Hypothalamus (tissue), 51 donors: ENCODE results near the gene NHSL2.
A peak's percentile ranks its signal among the peaks of the same experiment; 100 is the strongest.

Experiments
- DNase-seq, 51 donors: peaks; one replicate each; lab custom pipeline; 2025; lab: John Stamatoyannopoulos, UW

Gene NHSL2

DNA sequence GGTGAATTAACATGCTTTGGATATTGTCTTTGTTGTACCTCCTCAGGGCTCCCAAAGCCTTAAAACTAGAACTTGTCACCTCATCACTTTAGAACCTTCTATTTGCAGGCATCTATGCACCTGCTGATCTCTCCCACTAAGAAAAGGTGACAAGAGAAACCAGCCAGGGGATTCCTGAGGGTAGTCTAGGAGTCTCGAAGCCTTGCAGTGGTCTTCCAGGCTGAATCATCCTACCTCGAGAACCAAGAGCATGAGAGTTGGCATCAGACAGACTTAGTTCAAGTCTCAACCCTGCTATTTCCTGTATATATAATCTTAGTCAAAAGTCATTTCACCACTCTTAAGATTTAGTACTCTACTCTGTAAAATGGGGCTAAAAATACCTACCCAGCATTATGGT lies 191.5 kb downstream of the NHSL2 start:
- no peak for DNase-seq

DNA sequence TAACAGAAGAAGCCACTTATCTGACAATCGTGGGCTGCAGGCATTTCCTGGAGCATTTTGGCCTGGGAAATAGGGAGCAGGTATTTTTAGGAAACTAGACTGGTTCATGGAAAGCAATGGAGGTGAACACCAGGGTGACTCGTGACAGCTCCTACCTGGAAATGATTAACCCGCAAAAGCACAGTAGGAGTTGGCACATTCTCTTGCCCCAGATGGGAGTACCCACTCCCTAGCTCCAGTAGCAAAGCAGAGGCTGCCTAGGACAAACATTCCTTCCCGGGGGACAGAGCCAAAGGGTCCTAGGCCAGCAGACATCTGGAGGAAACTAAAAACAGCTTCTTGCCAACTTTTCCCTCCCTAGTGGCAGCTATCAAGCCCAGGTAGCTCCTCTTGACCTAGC lies 192.1 kb downstream of the NHSL2 start:
- DNase-seq = no peak

DNA sequence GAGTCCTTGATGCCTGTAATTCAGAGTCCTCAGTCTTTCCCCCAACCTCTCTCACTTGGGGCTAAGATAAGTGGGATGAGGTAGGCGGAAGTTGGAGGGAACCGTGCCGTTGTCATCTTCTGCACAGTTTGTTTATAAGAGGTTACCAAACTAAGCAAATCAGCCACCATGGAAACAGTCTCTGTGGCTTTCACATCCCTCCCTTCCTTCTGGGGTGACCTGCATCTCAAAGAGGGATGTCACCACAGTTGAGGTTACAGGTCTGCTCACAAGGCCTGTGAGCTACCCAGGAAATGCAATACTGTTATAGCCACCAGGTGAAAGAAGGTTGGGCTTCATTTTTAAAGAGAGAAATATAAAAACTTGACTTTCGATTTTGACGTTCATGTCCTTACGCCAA lies 194.8 kb downstream of the NHSL2 start:
- no peak for DNase-seq

DNA sequence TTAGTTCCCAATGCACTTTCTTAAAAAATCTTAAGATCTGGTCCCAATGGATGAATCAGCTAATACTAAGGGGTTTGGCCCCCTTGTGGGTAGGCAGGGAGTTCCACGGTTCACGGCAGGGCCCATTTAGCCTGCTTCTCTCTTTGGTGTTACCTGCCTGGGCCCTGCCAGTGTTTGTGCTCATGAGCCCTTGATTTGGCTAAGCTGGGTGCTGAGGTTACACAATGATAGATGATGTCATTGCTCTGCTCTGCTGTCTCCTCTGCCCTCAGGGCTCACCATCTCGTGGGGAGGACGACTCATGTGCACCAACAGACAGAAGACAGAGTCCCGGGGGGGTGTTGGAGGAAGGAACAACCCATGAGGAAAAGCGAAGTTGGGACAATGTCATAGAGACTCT lies 196.7 kb downstream of the NHSL2 start:
- no peak for DNase-seq

DNA sequence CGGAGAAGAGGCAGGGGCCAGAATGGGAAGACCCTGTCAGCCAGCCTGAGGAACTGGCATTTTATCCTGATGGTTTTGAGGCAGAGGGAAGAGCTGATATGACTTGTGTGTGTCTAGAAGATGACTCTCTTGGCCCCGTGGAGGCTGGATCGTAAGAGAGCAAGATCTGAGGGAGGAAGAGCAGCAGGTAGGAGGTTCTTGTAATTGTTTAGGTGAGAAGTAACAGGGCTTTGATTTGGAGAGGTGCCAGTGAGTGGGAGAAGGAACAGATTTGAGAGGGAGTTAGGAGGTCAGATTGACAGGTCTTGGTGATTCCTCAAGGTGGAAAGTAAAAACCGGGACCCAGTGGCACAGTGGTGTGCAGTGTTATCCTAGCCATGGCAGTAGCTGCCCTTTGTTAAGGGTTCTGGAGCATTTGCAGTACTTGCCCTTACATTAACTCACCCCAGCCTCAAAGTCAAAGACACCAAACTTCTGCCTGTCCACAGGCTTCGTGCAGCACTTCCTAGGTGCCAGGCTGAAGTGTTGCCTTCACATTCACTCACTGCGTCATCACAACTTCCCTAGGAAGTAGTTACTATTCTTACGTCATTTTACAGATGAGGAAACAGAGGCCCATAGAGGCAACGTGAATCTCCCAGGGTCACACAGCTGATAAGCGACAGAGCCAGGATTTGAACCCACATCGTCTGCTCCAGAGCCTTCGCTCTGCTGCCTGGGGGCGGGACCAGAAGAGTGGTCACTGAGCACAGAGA lies 197.4 kb downstream of the NHSL2 start:
- peak in 1 of 51 donors; percentile 25 for DNase-seq

DNA sequence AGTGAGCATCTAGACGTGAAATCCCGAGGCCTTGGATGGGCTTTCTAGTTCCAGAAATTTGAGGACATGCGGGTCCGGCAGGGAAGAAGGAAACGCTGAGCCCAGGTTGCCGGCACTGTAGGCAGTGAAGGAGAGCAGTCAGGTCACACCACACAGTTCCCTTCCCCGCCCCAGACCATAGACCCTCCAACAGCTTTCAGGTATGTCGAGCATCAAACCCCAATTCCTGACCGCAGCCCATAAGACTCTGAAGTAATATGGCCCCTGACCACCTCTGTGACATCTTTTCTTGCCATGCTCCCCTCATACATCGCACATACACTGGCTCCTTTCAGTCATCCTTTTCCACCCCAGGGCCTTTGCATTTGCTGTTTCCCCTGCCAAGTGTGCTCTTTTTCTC lies 198.0 kb downstream of the NHSL2 start:
- no peak for DNase-seq

DNA sequence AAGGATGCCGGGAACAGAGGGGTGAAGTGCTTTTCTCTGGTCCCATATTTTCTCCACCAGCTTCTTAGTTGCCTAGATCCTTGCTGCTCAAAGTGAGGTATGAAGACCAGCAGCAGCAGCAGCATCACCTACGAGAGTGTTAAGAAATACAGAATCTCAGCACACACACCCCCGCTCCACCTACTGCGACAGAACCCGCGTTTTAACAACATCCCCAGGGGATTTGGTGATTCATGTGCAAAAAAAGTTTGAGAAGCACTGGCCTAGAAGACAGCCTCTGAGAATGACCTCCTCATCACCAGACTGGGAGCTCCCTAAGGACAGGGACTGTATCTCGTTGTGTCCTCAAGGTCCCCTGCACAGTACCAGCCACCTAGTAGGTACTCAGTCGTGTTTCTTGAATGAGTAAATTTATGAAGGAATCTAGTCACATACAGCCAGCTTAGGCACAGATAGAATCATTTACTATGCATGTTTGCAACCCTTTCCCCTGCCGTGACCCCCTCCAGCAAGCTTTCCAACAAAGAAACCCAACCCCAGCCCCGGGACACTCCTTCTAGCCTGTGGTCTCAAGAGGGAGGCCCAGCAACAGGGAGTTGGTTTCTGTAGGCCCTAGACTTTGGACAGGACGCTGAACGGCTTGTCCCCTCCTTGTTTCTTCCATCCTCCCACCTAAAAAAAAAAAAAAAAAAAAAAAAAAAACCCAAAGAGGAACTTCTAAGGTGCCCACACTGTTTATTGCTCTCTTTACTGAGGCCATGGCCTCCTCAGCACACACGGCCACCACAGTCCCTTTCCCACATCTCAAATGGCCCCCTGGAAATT lies 199.6 kb downstream of the NHSL2 start:
- DNase-seq = peak in 1 of 51 donors; percentile 16

DNA sequence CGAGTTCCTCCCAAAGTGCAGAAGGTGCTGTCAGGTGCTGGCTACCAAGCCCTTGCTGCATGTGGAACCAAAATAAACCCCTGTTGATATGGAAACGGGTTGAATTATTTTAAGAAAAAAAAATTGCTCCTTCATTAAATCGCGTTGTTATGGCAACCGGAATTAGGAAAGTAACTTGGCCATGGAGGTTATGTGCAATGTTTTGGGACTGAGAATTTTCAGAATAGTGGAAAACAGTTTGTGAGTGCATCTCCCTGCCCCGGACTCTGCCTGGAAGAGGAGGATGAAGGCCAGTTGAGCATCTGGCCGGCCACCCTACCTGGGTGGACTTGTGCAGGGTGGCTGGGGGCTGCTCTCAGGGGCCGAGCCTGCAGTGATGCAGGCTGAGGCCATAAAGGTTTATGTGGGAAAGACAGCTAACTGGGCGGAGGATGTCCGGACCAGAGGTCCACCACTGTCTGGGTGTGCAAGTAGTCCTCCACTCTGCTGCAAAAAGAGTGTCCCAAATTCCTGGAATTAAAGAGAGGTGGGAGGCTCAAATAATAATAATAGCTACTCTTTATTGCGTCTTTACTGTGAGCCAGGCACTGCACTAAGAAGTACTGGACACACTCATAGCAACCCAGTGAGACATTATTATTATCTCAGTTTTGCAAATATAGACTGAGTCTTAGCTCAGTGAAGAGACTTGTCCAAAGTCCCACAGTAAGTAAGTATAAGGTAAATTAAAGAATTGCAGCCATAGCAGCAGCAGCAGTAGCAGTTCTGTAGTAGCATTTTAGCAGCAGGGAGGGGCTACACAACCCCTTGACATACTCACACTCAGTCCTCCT lies 200.4 kb downstream of the NHSL2 start:
- peak in 1 of 51 donors; percentile 0 for DNase-seq

DNA sequence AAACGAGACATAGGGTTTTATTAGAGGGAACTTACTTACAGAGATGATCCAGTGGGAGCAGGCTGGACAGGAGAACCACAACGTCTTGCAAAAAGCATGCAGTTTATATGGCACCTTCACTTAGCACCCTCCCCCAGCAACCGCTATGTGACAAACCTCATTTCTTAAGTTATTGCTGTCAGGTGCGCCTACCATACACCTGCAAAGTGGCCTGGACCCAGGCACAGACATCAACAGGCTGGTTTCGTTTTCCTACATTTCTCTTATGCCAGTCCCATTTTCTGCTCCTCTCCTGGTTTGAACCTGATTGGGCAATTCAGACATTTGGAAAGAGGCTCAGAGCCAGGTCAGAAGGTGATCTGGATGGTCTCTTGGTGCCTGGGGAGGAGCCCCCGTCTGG lies 202.8 kb downstream of the NHSL2 start:
- DNase-seq = no peak

DNA sequence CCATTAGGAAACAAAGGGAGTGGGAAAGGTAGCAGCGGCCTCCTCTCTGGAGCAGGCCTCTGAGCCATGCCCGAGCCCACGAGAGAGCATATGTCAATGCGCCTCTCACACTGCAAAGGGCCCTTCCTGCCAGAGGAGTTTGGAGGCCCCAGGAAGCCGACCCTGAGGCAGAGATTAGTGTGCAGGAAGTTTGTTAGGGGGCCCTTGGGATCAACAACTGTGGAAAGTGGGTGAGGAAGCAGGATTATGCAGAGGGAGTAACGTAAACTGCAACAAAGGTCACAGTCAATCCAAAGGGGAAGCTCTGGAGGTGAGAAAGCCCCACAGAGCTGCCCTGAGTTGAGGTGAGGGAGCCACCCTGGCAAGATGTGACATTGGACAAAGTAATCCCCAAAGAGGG lies 203.7 kb downstream of the NHSL2 start:
- DNase-seq = no peak

DNA sequence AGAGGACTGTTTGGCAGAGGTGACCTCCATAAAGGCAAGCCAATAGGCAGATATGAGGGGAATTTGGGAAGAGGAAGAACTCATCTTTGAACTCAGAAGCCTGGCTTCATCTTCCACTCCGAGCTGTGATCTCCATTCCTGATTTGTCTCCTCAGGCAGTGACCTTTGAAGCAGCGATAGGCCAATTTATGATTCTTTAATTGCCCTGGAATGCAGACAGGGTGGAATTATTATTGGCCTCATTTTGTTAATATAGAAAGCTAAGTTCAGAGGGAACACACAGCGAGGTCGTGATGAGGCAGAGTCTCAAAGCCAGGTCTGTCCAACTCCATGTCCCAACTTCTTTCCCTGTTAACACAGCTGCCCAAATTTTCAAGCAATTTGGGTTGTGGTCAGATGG lies 204.2 kb downstream of the NHSL2 start:
- DNase-seq = no peak

DNA sequence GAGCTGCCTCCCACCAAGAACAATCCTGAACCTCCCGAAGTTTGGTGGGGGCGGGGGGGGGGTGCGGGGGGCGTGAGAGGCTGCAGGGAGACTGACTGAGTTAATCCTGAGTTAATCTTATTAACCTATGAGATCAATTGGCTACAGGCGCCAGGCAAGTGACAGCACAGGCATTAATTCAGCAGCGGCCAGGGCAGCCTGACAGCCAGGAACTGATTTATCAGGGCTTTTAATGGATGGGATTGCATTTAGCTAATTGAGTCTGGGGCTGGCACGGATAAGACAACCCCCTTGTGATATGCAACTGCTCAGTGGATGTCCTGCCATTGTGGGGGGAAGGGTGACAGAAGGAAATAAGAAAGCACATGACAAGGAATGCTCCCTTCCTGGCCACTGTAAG lies 204.7 kb downstream of the NHSL2 start:
- no peak for DNase-seq

DNA sequence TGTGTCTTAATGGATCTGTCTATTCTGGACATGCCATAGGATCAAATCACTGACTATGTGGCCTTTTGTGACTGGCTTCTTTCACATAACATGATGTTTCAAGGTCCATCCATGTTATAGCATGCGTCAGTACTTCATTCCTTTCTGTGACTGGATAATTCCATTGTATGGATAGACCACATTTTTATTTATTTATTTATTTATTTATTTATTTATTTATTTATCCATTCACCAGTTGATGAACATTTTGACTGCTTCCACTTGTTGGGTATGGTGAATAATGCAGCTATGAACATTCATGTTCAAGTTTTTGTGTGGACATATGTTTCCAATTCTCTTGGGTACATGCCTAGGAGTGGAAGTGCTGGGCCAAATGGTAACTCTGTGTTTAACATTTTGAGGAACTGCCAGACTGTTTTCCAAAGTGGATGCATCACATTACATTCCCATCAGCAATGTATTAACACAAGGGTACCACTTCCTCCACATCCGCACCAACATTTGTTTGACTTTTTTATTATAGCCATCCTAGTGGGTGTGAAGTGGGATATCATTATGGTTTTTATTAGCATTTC lies 207.1 kb downstream of the NHSL2 start:
- DNase-seq = no peak

DNA sequence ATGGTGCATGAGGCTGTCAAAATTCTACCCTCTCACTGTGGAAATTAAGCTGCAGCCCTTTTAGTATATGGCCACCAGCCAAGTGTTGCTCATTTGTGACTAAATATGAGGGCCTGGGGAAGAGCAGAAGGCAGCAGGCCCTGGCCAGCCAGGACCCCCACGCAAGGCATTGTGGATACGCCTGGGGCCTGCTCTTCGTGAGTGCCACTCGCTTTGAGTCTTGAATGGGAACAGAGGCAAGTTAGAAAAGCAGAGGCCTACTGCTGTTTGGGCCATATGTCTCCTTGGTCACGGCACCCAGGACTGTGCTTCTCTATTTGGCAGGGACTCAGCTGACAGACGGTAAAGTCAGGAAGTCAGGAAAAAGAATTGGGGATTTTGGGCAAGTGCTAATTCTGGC lies 210.2 kb downstream of the NHSL2 start:
- no peak for DNase-seq

DNA sequence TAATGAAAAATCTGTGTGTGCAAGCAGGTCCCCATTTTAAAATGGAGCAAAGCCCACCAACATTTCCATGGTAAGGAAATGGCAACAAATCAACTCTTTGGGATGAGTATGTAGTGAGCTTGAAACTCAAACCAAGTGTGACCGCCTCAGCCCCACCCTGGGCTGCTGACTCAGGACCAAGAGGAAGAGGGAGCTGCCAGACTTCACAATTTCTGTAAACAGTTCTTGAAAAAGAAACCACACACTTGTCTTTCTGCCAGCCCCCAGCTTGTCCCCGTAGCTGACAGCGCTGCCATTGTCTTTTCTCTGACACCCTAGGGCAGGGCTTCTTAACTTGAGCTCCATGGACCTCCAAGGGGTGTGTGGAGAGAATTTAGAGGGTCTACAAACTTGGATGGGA lies 210.7 kb downstream of the NHSL2 start:
- DNase-seq = peak in 15 of 51 donors; percentile 1 to 29 (median 4)

DNA sequence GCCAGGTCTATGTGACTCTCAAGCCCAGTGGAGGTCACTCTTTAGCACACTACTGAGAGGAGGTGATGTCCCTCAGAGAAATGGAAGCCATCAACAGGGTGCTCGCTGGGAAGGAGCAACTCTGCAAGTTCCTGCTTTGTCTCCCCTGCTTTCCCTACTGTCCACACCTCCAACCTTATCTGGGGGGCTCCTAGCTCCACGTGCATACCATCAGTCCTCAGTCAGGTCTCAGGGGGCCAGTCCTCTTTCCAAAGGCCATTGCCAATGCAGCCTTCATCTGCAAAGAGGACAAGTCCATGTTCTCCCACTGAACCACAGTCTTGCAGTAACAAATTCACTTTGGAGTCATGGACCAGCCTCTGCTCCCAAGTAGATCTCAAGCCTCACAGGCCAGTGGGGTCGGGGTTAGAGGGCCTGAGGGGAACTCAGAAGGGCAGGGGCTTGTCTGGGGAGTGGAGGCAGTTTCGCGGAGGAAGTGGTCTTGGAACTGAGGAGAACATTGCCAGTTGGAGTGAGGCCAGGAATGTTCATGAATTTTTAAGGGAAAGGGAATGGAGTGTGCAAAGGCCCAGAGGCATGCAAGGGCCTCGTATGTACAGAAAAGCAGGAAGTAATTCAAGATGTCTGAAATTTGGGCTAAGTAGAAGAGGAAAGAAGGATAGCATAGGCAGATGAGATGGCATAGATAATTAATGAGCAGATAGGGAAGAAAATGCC lies 212.1 kb downstream of the NHSL2 start:
- no peak for DNase-seq

DNA sequence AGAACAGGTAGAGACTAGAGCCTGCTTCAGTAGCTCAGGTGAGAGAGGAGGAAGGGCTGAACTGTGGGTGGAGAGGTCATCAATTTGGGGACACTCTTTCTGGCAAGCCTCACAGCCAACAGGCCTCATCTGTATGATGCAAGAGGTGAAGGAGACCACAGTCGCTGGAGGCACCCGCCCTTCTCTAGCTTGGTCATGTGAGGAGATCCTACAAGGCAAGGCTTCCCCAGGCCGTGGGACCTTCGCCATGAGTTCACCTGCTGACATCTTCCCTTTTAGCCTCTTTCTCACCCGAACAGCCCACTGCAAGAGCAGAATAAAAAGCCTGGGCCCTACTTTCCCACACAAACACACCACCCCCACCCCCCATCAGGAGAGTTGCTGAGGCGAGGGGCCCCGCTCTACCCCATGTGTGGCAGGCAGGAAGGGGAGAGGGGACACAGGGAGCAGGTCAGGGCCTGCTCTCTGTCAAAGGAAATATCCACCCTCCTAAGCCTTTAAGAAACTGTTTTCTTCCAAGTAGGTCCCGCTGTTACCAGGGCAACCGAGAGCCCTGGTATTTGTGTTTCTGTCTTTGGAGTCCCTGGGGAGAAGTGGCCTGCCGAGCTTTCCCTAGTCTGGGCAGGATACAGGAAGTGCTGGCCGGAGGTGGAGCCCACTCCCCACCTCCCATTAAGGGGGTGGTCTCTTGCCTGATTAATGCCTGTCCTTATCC lies 213.0 kb downstream of the NHSL2 start:
- peak in 10 of 51 donors; percentile 0 to 18 (median 2) for DNase-seq

DNA sequence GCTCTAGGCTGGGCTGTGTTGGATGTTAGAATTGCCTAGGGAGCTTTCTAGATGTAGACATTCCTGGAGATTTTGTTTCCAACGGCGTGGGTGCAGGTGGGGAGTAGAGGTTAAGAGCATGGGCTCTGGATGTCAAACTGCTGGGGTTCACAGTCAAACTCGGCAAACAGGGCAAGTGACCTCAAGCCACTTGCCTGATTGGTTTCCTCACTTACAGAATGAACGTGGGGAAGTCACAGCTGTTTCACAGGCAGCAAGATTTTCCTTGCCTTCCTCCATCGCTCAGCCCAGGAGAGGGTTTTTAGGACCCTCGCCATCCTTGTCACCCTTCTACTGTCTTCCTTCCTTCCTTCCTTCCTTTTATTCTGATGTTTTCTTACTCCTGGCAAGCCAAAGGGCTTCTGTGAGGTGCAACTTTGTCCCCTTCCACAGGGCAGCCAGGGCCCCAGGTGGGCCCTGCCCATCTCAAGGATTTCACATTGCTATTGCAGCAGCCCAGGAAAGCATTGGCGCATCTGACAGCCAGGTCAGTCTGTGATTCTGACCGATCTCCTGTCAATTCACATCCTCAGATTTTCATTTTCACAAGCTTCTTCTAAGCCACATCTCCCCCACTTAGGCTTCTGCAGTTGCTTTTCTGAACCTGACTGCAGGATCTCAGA lies 214.0 kb downstream of the NHSL2 start:
- DNase-seq = no peak
